Prostate gland (tissue), 2 donors: ENCODE results near the gene PTX3.

Experiments
- POLR2A ChIP-seq: fragments of 450-650 bp; IDR thresholded peaks from one replicate; pipeline ENCODE4 v1.6.1; 2016; ENCODE audit warnings: antibody characterized with exemption, mild to moderate bottlenecking
- POLR2AphosphoS5 ChIP-seq: sonication (generic); formaldehyde crosslinking; IDR thresholded peaks from one replicate; pipeline ENCODE4 v1.6.1; 2017; ENCODE audit warnings: antibody characterized with exemption
- TF ChIP-seq, protein P1 (sequence below), 4 experiments: fragments of 200-600 bp in 2 of 4; fragments of 450-650 bp in 2 of 4; sonication (generic) in 2 of 4; IDR thresholded peaks; 1 replicate in 3 of 4; 2 replicates in 1 of 4; pipeline ENCODE4 v1.5.1; 2016 to 2019; ENCODE audit warnings: antibody characterized with exemption in 4 of 4, mild to moderate bottlenecking in 2 of 4, moderate library complexity in 2 of 4

DNA sequence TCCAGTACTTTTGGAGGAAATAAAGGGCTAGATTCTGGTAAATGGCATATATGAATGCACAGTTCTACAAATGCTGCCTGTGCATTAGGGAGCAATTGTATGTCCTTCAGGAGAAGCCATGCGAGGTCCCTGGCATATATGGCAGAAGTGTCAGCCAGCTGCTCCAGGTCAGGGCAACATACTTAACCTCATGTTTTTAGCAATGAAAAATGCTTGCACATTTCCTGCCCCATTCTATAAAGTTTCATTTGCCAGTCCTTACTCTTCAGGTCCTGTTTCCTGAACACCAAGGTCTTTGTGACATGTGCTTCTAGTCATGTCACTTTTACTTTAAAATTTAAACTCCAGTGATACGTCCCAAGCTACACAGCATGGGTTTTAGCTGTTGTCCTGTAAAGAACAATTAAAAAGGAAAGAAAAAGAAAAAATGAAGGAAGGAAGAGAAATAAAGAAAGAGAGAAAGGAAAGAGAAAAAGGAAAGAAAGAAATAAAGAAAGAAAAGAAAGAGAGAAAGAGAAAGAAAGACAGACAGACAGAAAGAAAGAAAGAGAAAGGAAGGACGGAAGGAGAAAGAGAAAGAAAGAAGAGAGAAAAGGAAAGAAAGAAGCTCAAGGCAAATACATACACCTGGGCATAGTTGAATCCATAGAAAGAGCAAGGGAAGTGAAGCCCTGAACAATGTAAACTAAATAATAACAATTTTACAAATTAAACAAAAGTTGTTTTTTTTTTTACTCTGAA lies 20.1 kb upstream of the PTX3 start:
- TF ChIP-seq POLR2A: no peak
- TF ChIP-seq, protein P1, sequence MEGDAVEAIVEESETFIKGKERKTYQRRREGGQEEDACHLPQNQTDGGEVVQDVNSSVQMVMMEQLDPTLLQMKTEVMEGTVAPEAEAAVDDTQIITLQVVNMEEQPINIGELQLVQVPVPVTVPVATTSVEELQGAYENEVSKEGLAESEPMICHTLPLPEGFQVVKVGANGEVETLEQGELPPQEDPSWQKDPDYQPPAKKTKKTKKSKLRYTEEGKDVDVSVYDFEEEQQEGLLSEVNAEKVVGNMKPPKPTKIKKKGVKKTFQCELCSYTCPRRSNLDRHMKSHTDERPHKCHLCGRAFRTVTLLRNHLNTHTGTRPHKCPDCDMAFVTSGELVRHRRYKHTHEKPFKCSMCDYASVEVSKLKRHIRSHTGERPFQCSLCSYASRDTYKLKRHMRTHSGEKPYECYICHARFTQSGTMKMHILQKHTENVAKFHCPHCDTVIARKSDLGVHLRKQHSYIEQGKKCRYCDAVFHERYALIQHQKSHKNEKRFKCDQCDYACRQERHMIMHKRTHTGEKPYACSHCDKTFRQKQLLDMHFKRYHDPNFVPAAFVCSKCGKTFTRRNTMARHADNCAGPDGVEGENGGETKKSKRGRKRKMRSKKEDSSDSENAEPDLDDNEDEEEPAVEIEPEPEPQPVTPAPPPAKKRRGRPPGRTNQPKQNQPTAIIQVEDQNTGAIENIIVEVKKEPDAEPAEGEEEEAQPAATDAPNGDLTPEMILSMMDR (IDR thresholded peaks at IDR 0.05): no peak
- TF ChIP-seq POLR2AphosphoS5: no peak
